HG02623 (cell line): Measurements from ENCODE around the gene CCDC144A.
"Not testable (repeated sequence)": the region's sequence is repeated elsewhere in the genome, so short reads cannot be mapped to it uniquely, and the experiment has no call there.

Source experiments
- ATAC-seq: cut with Tn5 transposase; IDR thresholded peaks from one replicate; pipeline ENCODE4 v1.9.1; 2021; ENCODE audit warnings: moderate library complexity; ENCODE audit not compliant: unreplicated experiment

Gene CCDC144A

GRCh38 chr17:16689731-16690281 lies at the start of gene CCDC144A:
CCDC144A (plus strand) TSS chr17:16690241; CDS start chr17:16690401, 160 bp downstream.
- ATAC-seq = not testable (repeated sequence)

GRCh38 chr17:16649585-16649984 lies 40.5 kb upstream of the CCDC144A start:
- ATAC-seq = no peak

- no peak for ATAC-seq
These were observed 37.8 kb upstream of the CCDC144A start for GRCh38 chr17:16652252-16652651.

- no peak for ATAC-seq
These were observed 37.1 kb upstream of the CCDC144A start for GRCh38 chr17:16652847-16653366.

GRCh38 chr17:16653367-16654041 lies 36.5 kb upstream of the CCDC144A start, which contains the start of gene ZNF624:
ZNF624 (minus strand) TSS chr17:16653850.
- peak; percentile 93 for ATAC-seq

- no peak for ATAC-seq
These were observed 28.8 kb upstream of the CCDC144A start for GRCh38 chr17:16661217-16661616.

- ATAC-seq = no peak
These were observed 27.1 kb upstream of the CCDC144A start for GRCh38 chr17:16662936-16663335.

GRCh38 chr17:16666553-16666906 lies 23.5 kb upstream of the CCDC144A start:
- ATAC-seq = not testable (repeated sequence)

- ATAC-seq = not testable (repeated sequence)
These were observed 23.0 kb upstream of the CCDC144A start for GRCh38 chr17:16666907-16667636.

GRCh38 chr17:16676676-16677268 lies 13.3 kb upstream of the CCDC144A start:
- no peak for ATAC-seq

GRCh38 chr17:16683290-16684138 lies 6.5 kb upstream of the CCDC144A start:
- not testable (repeated sequence) for ATAC-seq

GRCh38 chr17:16686019-16686418 lies 4.0 kb upstream of the CCDC144A start:
- not testable (repeated sequence) for ATAC-seq

GRCh38 chr17:16687151-16687550 lies 2.9 kb upstream of the CCDC144A start:
- ATAC-seq = not testable (repeated sequence)

GRCh38 chr17:16690447-16690846 lies 406 bp downstream of the CCDC144A start:
- ATAC-seq = not testable (repeated sequence)

- ATAC-seq = not testable (repeated sequence)
These were observed 7.6 kb downstream of the CCDC144A start for GRCh38 chr17:16697603-16698002.

- not testable (repeated sequence) for ATAC-seq
These were observed 55.6 kb downstream of the CCDC144A start for GRCh38 chr17:16745492-16746203.

- not testable (repeated sequence) for ATAC-seq
These were observed 56.5 kb downstream of the CCDC144A start for GRCh38 chr17:16746571-16746970.

GRCh38 chr17:16750515-16750914 lies 60.5 kb downstream of the CCDC144A start:
- ATAC-seq = not testable (repeated sequence)

GRCh38 chr17:16751224-16751923 lies 61.3 kb downstream of the CCDC144A start:
- not testable (repeated sequence) for ATAC-seq
